ENCODE data around the gene TNP2. TPM values are rescaled to one million over a fixed set of nuclear protein-coding genes. Genes with fewer than 3 reads are reported as not detected.
"Not testable (repeated sequence)": the region's sequence is repeated elsewhere in the genome, so short reads cannot be mapped to it uniquely, and the experiment has no call there.

TNP2 gene
- total RNA-seq, 1 donor from 2014 or later: not detected

DNA sequence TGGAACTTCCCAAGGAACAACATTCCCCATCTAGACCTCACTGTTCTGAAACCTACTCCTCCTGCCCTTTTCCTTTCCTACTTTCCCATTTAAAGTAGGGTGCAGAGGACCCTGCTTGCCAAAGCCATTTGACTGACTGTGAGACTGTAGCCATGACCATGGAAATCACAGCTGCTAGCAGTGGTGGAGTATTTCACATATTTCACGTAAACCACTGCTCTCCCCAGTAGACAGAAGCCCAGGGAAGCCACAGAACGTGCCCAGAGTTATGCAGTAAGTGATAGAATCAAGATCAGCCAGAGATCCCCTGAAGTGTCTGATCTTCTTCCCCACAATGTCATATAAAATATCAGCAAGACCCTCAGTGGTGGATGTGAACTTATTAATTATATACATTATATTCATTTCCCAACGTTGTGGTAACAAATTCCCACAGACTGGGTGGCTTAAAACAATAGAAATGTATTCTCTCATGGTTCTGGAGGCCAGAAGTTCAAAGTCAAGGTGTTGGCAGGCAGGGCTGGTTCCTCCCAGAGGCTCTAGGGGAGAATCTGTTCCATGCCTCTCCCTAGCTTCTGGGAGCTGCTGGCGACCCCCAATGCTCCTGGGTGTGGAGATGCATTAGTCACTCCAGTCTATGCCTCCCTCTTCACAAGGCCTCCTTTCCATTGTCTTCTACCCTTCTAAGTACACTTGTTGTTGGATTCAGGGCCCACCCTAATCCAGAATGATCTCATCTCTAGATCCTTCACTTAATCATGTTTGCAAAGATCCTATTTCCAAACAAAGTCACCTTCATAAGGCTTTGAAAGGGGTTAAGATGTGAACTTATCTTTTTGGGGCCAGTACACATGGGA is 32.7 kb upstream of the TNP2 start:
- intact Hi-C loops (cut with micrococcal nuclease): no loop called here

DNA sequence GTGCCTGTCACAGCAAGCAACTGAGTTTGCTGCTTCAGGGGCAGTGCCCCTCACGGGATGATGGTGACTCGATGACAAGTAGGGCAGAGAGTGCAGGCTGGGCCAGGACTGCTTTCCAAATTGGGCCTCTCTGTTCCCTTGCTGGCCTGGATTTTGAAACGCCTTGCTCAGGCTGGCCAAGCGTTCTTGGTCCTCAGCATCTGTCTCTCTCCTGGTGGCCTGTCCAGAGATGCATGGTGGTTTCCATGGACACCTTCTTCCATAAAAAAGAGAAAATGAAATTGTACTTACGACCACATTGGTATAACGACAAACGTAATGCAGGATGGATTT is 31.4 kb upstream of the TNP2 start:
- intact Hi-C loops (cut with micrococcal nuclease): no loop called here

DNA sequence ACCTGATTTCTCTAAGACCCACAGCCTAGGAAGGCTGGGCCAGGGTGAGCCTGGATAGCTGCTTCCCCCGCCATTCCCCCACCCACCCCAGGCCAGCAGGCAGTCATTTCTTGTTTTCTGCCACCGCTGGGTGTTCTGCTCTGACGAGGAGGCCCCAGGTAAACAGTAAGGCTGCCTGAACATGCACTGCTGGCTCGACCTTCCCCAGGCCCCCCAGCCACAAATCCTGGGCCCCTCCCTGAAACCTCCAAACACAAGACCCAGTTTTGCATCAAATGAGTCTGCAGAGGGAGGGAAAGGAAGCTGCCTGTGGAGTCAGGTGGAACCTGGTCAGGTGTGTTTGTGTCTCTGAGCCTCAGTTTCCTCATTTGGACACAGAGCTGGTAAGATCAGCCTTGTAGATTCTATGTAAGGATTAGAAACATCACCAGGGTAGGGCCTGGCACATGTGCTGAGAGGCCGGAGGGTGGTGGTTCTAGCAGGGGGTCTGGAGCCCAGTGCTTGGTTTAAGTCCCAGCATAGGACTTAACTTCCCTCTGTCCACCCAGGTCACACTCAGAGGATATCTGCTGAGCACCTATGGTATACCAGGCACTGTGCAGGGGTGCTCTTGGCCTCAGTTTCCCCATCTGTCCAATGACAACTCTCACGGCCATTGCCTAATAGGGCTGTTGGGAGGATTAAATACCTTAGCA is 30.9 kb upstream of the TNP2 start:
- intact Hi-C loops (cut with micrococcal nuclease): no loop called here

DNA sequence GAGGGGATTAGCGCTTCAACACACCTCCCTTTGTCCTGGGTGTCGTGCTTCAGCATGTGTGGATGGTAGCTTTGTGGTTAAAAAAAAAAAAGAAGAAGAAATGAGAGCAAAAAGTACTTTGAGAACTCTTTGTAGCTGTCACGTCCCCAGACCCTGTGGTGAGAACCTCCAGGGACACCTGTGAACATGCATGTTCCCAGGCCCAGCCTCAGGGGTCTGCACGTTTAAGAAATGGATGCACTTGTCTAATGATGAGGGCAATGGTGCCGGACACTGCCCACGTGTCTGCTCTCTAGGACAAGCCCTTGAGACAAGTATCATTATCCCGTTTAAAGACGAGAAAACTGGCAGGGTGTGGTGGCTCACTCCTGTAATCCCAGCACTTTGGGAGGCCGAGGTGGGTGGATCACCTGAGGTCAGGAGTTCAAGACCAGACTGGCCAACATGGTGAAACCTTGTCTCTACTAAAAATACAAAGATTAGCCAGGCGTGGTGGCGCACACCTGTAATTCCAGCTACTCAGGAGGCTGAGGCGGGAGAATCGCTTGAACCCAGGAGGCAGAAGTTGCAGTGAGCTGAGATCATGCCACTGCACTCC is 29.9 kb upstream of the TNP2 start:
- intact Hi-C loops (cut with micrococcal nuclease): not testable (repeated sequence)

DNA sequence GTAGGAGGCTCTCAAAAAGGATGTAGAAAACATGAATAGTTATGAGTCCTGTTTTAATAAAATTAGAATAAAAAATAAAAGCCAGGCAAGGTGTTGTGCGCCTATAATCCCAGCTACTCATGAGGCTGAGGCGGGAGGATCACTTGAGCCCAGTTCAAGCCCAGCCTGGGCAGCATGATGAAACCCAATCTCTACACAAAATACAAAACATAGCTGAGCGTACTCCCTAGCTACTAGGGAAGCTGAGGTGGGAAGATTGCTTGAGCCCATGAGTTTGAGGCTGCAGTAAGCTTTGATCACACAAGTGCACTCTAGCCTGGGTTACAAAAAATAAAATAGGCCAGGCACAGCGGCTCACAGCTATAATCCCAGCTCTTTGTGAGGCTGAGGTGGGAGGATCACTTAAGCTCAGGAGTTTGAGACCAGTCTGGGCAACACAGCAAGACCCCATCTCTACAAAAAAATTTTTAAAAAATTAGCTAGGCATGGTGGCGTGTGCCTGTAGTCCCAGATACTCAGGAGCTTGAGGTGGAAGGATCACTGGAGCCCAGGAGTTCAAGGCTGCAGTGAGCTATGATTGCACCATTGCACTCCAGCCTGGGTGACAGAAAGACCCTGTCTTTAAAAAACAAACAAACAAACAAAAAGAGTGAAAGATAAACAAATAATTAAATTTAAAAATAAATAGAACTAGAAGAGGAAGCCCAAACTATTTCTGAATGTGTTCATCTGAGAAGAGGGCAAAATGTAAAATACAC is 29.2 kb upstream of the TNP2 start:
- intact Hi-C loops (cut with micrococcal nuclease): no loop called here

DNA sequence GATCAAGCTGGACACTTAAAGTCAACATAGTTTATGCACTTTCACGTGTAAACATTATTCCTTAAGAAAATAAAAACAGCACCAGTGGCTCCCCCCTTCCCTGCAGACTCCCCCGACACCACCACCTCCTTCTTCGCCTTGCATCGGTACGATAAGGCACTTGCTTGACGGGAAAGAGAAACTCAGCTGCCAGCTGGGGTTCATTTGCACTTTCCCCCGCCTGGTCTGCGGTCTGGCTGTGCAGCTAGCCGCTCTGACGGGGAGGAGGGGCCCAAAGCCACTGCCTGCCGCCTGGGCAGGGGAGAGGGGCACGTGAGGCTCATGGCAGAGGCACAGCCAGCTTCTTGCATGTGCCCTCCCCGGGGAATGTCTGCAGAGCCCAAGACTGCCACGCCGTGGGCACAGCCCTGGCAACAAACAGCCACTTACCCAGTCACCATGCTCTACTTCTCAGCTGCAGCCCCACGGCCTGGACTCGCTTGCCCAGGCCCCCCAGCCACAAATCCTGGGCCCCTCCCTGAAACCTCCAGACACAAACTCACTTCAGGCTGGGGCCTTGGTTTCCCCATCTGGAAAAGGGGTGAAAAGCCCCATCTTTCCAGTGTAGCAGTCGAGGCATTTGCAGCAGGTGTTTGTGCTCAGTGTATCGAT is 28.5 kb upstream of the TNP2 start:
- intact Hi-C loops (cut with micrococcal nuclease): loop anchor here (1.0 kb wide), 5 partner anchors 14 to 57 kb away; partner anchors contain the start of gene RMI2

DNA sequence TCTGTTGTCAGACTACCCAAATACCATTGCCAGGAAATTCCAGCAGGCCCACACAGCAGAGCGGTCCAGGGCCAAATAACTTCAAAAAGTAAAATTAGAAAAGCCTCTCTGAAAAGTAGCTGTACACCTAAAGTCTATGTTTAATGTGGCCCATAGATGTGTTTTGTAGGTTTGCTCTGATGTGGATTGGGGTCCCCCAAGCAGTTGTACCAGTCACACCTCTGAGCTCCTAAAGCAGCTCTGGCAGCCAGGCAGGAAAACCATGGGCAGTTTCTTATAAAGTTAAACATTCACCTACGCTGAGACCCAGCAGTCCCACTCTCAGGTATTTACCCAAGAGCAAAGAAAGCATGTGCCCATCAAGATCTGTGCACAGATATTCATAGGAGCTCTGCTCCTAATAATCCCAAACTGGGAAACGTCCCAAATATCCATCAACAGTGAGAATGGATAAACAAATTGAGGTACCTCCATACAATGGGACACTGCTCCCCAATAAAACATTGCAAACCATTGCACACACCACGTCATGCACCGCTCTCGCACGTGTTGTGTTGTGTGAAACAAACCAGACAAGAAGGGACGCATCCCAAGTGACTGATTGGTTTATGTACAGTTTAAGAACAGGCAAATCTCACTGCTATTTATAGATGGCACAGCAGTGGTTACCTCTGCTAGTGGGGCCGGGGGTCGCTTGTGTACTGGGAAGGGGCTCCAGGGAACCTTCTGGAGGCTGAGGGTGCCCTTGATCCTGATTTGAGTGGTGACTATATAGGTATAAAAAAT is 27.8 kb upstream of the TNP2 start:
- intact Hi-C loops (cut with micrococcal nuclease): loop anchor here (1.0 kb wide), 5 partner anchors 14 to 57 kb away; partner anchors contain the start of gene RMI2

DNA sequence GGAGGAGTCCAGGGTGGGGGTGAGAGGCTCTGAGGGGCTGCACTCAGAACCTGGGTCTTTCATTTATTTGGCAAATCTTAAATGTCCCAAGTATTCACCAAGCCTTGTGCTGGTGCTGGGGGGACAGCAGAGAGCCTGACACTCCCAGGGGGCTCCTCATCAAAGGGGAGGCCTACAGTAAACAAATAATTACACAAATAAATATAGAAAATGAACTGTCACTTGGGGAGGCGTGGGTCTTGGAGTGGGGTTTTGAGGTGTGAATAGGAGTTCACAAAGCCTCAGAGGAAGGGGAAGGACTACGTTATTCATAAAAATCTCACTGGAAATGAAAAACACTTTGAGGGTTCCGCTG is 27.2 kb upstream of the TNP2 start:
- intact Hi-C loops (cut with micrococcal nuclease): no loop called here

DNA sequence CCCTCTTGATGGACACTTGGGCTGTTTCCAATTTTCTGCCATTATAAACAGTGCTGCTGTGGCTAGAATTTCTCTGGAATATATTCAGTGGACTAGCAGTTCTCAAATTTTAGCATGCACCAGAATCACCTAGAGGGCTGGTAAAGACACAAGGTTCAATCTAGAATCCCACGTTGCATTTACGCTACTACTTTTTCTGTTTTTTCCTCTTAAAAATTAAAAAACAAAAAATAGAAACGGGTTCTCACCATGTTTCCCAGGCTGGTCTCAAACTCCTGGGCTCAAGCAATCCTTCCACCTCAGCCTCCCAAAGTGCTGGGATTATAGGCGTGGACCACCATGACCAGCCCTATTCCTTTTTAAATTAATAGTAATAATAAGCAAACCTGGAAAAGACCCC is 26.5 kb upstream of the TNP2 start:
- intact Hi-C loops (cut with micrococcal nuclease): no loop called here

DNA sequence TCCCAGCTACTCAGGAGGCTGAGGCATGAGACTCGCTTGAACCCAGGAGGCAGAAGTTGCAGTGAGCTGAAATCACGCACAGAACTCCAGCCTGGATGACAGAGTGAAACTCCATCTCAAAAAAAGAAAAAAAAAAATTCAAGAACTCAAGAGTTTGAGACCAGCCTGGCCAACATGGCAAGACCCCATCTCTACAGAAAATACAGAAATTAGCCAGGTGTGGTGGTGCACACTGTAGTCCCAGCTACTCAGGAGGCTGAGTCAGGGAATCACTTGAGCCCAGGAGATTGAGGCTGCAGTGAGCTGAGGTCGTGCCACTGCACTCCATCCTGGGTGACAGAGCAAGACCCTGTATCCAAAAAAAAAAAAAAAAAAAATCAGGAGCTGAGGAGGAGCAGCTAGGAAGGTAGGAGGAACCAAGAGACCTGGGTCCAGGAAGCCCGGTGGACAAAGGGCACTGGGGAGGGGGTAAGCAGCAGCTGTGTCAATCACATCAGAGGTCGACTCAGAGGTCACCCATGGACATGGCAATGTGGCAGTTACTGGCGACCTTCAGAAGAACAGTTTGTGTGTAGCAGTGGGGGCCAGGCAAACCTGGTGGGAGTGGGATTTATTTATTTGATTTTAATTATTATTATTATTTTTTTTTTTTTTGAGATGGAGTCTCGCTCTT is 23.1 kb upstream of the TNP2 start:
- intact Hi-C loops (cut with micrococcal nuclease): no loop called here

DNA sequence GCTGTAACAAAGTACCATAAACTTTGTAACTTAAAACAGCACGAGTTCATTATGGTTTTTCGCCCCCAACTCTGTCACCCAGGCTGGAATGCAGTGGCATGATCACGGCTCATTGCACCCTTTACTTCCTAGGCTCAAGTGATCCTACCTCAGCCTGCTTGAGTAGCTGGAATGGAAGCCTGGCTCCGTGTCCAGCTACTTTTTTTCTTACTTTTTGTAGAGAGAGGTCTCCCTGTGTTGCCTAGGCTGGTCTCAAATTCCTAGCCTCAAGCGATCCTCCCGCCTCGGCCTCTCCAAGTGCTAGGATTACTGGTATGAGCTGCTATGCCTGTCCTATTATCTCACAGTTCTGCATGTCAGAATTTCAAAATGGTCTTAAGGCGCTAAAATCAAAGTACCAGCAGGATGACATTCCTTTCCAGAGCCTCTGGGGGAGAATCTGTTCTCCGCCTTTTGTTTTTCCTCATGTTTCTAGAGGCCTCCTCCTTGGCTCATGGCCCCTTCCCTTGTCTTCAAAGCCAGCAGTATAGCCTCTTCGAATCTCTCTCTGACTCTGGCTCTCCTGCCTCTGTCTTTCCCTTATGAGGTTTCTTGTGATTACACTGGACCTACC is 22.1 kb upstream of the TNP2 start:
- intact Hi-C loops (cut with micrococcal nuclease): no loop called here

DNA sequence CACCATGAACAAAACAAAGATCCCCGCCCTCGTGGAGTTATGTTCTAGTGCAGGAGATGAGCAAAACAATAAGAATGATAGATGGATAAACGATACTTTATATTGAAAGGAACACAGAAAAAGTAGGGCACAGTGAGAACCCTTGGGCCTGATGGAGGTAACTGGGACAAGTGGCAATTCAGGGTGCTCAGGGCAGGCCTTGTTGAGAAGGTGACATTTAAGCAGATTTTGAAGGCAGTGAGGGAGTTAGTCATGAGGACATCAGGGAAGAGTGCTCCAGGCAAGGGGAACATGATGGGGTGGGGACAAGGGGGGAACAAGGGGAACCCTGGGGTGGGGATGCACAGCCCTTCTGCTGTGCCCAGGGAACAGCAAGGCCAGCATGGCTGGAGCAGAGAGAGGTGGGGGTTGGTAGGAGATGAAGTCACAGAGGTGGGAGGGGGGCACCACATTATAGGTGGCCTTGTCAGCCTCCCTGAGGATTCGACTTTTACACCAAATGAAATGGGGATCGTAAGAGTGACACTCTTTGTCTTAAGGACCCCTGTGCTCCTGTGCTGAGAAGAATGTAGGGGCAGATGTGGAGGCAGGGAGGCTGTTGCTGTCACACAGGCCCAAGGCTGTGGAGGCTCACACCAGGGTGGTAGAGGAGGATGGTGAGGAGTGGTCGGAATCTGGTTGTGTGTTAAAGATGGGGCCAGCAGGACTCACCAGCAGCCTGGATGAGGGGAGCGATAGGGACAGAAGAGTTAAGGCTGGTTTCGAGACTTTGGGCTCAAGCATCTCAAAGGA is 21.2 kb upstream of the TNP2 start:
- intact Hi-C loops (cut with micrococcal nuclease): no loop called here

DNA sequence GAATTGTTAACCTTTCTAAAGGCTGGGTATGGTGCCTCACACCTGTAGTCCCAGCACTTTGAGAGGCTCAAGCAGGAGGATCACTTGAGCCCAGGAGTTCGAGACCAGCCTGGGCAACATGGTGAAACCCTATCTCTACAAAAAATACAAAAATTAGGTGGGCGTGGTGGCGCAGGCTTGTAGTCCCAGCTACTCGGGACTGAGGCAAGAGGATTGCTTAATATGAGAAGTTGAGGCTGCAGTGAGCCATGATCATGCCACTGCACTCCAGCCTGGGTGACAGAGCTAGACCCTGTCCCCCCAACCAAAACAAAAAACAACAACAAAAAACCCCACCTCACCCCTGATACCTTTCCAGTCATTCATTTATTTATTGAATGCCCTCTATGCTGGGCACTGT is 20.6 kb upstream of the TNP2 start:
- intact Hi-C loops (cut with micrococcal nuclease): not testable (repeated sequence)

DNA sequence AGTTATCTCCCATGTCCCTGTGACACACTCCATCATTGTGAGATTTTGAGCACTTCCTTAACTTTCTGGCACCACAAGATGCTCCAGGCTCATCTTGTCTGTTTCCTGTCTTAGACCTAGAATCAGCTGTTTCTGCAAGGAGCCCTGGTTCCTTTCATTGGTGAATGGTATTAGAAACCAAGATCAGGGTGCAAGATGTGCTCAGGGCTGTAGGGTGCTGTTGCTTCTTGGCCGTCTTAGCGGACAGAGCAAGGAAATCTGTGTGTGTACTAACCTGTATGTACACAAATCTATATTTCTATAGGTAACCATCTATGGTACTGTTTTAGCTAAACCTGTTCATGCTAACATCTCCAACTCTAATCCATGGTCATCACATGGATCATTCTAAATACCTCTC is 20.1 kb upstream of the TNP2 start:
- intact Hi-C loops (cut with micrococcal nuclease): no loop called here

DNA sequence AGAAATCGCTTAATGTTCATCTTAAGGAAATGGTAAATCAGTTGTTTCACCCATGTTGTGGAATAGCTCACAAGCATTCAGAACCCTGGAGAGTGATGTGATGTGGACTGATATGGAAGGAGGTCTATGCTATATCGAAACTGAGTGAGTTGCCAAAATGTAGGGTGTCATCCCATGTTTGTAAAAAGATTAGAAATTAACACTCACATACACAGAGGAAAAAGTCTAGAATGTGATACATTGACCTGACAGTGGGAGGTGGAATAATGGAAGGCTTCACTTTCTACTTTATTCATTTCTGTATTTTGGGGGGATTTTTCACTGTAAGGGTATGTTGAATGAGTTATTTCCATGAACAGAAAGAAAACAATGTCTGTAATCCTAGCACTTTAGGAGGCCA is 16.7 kb upstream of the TNP2 start:
- intact Hi-C loops (cut with micrococcal nuclease): no loop called here

DNA sequence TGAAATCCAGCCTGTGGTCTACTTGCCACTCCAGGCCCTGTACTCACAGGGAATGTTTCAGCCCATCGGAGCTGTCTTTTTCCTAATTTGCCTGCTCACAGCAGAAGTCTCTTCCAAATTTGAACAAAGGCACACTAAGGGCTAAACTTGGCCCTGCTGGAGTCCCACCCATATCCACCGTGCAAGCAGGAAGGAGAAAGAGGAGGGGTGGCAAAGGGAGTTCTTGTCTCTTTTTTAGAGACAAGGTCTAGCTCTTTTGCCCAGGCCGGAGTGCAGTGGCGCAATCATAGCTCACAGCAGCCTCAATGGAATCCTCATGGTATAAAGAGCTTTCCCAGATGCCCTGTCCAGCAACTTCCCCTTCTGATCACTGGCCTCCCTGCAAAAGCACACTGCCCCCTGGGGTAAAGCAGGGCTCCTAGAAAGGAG is 14.7 kb upstream of the TNP2 start:
- intact Hi-C loops (cut with micrococcal nuclease): no loop called here

DNA sequence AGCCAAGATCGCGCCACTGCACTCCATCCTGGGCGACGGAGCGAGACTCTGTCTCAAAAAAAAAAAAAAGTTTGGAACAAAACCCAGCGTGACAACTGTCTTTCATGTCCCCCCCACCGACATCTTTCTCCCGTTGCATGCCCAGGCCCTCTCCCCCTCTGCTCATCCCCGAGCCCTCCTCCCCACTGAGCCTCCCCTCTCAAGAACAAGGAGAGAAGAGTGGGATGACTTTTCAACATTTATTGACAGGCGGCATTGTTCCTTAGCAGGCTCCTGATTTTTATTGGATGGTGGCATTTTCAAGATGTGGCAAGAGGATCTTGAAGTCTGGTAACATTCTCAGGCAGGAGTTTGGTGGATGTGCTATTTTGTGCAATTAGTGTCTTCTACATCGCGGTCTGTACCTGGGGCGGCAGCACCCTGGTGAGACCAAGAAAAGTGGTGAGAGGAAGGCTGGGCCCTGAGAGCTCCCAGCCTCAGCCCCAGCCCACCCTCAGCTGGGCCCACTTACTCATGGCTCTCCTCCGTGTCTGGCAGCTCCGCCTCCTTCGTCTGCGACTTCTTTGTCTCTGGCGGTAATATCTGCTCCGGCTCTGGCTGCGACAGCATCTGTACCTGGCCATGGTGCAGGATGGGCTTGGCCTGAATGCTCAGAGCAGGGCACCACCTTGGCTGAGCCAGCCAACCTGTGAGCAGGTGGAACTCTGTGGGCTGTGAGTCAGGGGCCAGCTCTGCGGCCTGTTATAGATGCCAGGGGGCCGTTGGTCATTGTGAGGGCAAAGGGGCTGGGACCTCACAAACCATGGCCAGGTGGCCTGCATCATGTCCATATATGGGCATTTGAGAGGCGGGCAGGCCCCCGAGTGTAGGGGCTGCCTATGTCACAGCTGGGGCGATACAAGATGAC is 11.7 kb upstream of the TNP2 start, which contains the start of gene PRM1:
TSS of gene PRM1 (minus strand) at position 715 of the 907 bp plus-strand sequence. CDS start at position 623, 92 bp downstream.
- intact Hi-C loops (cut with micrococcal nuclease): no loop called here

All from T-helper 1 cell treated with Interleukin-12 subunit alpha and Interleukin-12 subunit beta and Interleukin-4 antibody, amounts not matched to agents 30 ng/mL and 1 ng/mL, for 36 hours (primary cell).